ENCODE data around the gene PNLIPRP1.

PNLIPRP1 gene

GRCh38 chr10:116590590-116591444 is at the start of gene PNLIPRP1:
Gene PNLIPRP1 (plus strand): TSS chr10:116590959. CDS start chr10:116591130, 171 bp downstream.
- no peak for DNase-seq

GRCh38 chr10:116542007-116542677 is 48.6 kb upstream of the PNLIPRP1 start:
- no peak for DNase-seq

GRCh38 chr10:116545122-116545521 is 45.6 kb upstream of the PNLIPRP1 start:
- no peak for DNase-seq

- no peak for DNase-seq
Measured at GRCh38 chr10:116545756-116546155, 45.0 kb upstream of the PNLIPRP1 start, which contains the start of gene PNLIP. Gene PNLIP (plus strand): TSS chr10:116545931. CDS start chr10:116546093, 162 bp downstream.

GRCh38 chr10:116548301-116548700 is 42.5 kb upstream of the PNLIPRP1 start:
- DNase-seq, result no peak

GRCh38 chr10:116553378-116553980 is 37.3 kb upstream of the PNLIPRP1 start:
- DNase-seq, result no peak

GRCh38 chr10:116554628-116555027 is 36.1 kb upstream of the PNLIPRP1 start:
- DNase-seq, result no peak

- DNase-seq, result no peak
Measured at GRCh38 chr10:116555880-116556279, 34.9 kb upstream of the PNLIPRP1 start.

- no peak for DNase-seq
Measured at GRCh38 chr10:116557305-116557880, 33.4 kb upstream of the PNLIPRP1 start.

- DNase-seq, result no peak
Measured at GRCh38 chr10:116565534-116565933, 25.2 kb upstream of the PNLIPRP1 start.

- no peak for DNase-seq
Measured at GRCh38 chr10:116566932-116567331, 23.8 kb upstream of the PNLIPRP1 start.

- no peak for DNase-seq
Measured at GRCh38 chr10:116567335-116567734, 23.4 kb upstream of the PNLIPRP1 start.

GRCh38 chr10:116574797-116575196 is 16.0 kb upstream of the PNLIPRP1 start:
- no peak for DNase-seq

GRCh38 chr10:116587878-116588591 is 2.7 kb upstream of the PNLIPRP1 start:
- DNase-seq, result no peak

GRCh38 chr10:116588995-116589394 is 1.8 kb upstream of the PNLIPRP1 start:
- no peak for DNase-seq

GRCh38 chr10:116589926-116590325 is 833 bp upstream of the PNLIPRP1 start:
- DNase-seq, result no peak

GRCh38 chr10:116593139-116593740 is 2.5 kb downstream of the PNLIPRP1 start:
- no peak for DNase-seq

GRCh38 chr10:116594525-116595035 is 3.8 kb downstream of the PNLIPRP1 start:
- no peak for DNase-seq

- no peak for DNase-seq
Measured at GRCh38 chr10:116596062-116596461, 5.3 kb downstream of the PNLIPRP1 start.

- no peak for DNase-seq
Measured at GRCh38 chr10:116597543-116597942, 6.8 kb downstream of the PNLIPRP1 start.

- DNase-seq, result no peak
Measured at GRCh38 chr10:116598329-116598728, 7.6 kb downstream of the PNLIPRP1 start.

GRCh38 chr10:116599991-116600390 is 9.2 kb downstream of the PNLIPRP1 start:
- DNase-seq, result no peak
